NCI-H2227 treated with DMSO at 0.1 percent for 48 hours (cell line): Measurements from ENCODE around the gene SEPTIN10.
"Not testable (repeated sequence)": the region's sequence is repeated elsewhere in the genome, so short reads cannot be mapped to it uniquely, and the experiment has no call there.

Experiments used
- DNase-seq: peaks from one replicate; lab custom pipeline; 2025; lab: John Stamatoyannopoulos, UW

Gene SEPTIN10

GRCh38 chr2:109633284-109633961, 19.7 kb upstream of the SEPTIN10 start:
- no peak for DNase-seq

- no peak for DNase-seq
These were observed 18.5 kb upstream of the SEPTIN10 start for GRCh38 chr2:109632158-109632789.

GRCh38 chr2:109631741-109632140, 18.0 kb upstream of the SEPTIN10 start:
- no peak for DNase-seq

- no peak for DNase-seq
These were observed 17.0 kb upstream of the SEPTIN10 start for GRCh38 chr2:109630441-109631430.

- DNase-seq: no peak
These were observed 16.1 kb upstream of the SEPTIN10 start for GRCh38 chr2:109629867-109630266.

GRCh38 chr2:109628321-109628720, 14.6 kb upstream of the SEPTIN10 start:
- DNase-seq: not testable (repeated sequence)

- DNase-seq: no peak
These were observed 10.6 kb upstream of the SEPTIN10 start for GRCh38 chr2:109624339-109624738.

GRCh38 chr2:109623923-109624322, 10.2 kb upstream of the SEPTIN10 start:
- DNase-seq: no peak

- no peak for DNase-seq
These were observed 9.5 kb upstream of the SEPTIN10 start for GRCh38 chr2:109623297-109623696.

- DNase-seq: no peak
These were observed 5.4 kb upstream of the SEPTIN10 start for GRCh38 chr2:109619032-109619615.

- no peak for DNase-seq
These were observed 2.4 kb upstream of the SEPTIN10 start for GRCh38 chr2:109616184-109616583.

GRCh38 chr2:109615637-109616144, 1.9 kb upstream of the SEPTIN10 start:
- DNase-seq: no peak

GRCh38 chr2:109614715-109615636, 1.2 kb upstream of the SEPTIN10 start:
- no peak for DNase-seq

GRCh38 chr2:109613081-109613921, 465 bp downstream of the SEPTIN10 start:
- peak; percentile 39 for DNase-seq

GRCh38 chr2:109611467-109612095, 2.2 kb downstream of the SEPTIN10 start:
- no peak for DNase-seq

GRCh38 chr2:109609352-109610024, 4.3 kb downstream of the SEPTIN10 start:
- no peak for DNase-seq

GRCh38 chr2:109607766-109608165, 6.0 kb downstream of the SEPTIN10 start:
- DNase-seq: no peak

GRCh38 chr2:109604597-109604996, 9.2 kb downstream of the SEPTIN10 start:
- no peak for DNase-seq
